NCI-H446 treated with DMSO at 0.1 percent for 48 hours (cell line): ENCODE results near the gene PLXNA4.
A peak's percentile ranks its signal among the peaks of the same experiment; 100 is the strongest.

Experiments
- DNase-seq: peaks from one replicate; lab custom pipeline; 2025; lab: John Stamatoyannopoulos, UW

PLXNA4 gene

DNA sequence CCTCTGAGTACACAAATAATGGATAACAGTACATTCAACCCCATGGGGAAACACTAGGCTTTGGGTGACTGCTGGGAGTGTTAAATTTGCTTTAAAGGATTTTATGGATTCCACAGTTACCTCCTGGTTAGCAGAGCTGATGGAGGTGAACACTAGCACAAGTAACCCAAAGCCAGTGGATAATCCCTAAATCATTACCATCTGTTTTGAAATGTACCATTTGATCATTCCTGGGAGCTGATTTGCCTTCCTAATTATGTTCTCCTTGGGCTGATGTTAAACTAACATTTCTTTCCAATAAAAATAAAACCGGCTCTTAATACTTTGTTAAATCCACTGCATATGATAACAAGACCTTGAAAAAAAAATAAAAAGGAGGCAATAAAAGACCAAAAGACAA lies 493.9 kb downstream of the PLXNA4 start:
- no peak for DNase-seq

DNA sequence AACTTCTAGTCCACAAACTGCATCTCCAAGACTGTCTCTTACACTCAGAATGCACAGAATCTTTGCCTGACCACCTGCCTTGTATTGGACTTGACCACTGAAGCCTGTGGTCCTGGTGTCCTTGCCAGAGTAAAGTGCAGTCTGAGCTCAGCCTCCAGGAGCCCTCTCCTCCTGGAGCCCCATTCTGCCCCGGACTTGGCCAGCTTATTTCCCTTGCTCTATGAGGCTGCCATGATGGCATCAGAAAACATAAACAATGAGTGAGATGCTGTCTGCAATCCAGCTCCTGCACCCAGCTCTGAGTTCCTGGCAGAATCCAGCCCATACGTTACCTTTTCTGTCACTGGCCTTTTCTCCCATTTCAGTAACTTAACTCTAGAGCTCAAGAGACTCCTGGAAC lies 494.6 kb downstream of the PLXNA4 start:
- DNase-seq = peak; percentile 17

DNA sequence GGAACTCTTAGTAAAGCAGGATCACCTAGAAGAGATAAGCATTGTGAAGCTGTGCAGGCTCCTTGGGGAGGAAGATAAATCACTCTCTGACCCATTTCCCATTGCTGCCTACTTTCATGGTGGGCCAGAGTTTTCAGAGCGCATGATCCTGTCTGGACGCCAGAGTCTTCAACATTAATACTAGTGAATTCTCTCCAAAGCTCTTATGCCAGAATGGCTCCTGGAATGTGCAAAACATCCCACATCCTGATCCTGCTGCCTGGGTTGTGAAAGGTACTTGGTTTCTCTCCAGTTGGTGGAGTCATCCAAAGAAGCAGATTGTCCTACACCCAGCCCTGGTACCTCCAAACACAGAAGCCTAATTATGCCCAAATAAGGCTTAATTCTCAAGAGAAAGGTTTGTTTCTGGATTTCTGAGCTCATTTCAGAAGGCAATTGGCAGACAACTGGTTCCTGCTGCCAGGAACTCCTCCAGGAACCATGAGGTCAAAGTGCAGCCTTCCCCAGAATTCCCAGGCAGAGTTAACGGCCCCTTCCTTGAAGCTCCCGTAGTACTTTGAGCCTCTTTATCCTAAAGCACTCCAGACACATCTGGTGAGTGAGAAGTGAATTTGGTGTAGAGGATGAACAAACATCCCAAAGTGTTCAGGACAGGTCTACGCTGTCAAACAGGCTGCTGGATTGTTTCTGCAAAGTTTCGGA lies 495.2 kb downstream of the PLXNA4 start:
- DNase-seq = peak; percentile 86

DNA sequence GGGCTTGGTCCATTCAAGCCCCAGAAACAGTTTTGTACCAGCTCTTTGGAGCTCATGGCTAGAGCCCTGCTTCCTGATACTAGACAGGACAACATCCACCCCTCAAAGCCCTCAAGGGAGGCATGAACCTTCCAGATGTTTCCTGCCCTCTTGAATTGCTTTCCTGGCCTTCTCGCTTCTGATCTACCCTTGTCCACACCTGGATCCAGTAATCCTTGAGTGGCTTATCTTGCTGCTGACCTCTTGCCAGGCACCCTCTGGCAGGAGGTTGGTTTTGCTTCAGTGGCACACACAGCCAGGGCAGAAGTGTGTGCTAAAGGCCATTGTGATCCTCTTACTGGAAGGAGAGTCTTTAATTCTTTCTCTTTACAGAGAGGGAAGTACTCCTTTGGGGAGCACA lies 495.8 kb downstream of the PLXNA4 start:
- no peak for DNase-seq

DNA sequence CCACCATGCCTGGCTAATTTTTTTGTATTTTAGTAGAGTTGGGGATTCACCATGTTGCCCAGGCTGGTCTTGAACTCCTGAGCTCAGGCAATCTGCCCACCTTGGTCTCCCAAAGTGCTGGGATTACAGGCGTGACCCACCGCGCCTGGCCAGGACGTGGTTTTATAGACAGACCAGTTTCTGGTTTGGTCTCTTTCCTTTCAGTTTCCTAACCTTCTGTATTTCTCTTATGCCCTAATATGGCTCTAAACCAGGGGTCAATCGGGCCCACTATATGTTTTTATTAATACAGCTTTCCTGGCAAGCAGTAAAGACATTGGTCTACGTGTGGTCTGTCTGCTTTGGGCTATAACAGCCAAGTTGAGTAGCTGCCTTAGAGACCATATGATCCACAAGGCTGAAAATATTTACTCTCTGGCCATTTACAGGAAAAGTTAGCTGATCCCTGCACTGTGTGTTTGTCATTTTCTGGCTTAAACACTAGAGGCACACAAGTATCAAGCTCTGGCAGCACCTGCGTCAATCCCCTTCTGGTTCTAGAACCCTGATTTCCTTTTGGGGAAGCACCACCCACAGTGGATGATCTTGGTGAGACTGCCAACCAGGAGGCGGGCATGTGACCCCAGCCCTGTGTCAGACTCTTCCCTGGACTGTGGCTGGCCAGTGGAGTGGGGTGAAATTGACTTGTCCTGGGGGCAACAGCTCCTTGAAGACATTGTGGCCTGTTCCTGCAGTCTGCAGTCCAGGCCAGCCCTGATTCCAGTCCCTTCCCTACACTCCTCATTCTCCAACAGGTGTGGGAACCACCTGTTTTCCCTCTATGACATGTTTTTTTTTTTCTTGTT lies 497.2 kb downstream of the PLXNA4 start:
- DNase-seq = no peak

DNA sequence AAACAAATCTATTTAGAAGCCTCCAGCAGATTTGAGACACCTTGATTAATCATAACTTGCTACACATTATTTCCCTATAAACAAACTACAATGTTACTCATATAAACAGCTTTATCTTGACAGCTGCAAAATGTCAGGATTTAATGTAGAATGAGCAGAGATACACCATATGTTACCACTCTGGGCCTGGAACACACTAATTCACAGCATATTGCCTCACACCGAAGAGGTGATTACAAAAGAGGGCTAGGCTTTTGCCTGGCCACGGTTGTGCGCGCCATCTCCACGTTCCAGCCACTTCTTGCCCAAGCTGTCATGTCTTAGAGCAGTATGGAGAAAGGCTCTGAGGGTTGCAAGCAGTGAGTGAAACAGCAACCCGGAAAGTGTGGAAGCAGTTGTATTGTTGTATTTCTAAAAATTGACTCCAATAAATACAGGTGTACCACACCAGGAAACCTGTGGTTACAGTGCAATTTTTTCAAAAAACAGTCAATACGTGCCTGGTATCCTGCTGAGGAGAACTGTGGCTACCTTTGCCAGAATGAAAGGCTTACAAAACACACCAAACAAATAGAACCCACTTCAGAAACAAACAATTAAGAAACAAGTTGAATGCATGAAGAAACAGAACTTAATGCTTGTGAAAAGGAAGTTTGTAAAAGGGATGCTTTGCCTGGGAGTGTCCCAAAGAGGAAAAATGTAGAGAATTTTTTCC lies 498.1 kb downstream of the PLXNA4 start:
- DNase-seq = no peak

DNA sequence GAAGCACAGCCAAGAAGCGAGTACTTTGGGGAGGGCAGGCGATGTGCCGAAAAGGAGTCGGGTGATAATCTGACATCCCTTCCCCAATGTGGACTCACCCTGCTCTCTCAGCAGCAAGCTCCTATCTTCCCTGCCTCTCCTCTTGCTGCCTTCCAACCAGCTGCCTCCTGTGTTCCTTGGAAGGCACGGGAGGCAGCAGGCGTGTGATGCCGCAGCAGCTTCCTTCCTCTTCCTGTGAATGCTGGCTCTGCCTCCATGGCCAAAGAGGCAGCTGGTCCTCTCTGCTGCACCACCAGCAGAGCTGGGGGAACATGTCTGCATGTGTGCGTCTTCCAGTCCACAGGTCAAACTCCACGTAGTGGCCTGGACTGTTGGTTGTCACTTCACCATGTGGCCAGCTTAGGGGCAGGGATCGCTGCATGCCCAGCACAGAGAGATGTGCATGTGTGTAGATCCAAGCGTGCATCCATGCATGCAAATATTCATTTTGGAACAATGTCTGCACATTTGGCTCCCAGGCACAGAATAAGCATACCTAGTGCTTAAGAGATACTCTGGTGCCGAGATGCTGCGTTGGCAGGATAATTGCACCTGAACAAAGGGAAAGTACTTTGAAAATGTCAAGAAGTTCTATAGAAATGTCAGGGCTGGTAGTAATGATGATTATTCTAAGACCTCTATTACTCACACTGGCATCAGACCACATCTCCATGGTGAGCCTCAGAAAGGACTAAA lies 499.8 kb downstream of the PLXNA4 start:
- peak; percentile 21 for DNase-seq

DNA sequence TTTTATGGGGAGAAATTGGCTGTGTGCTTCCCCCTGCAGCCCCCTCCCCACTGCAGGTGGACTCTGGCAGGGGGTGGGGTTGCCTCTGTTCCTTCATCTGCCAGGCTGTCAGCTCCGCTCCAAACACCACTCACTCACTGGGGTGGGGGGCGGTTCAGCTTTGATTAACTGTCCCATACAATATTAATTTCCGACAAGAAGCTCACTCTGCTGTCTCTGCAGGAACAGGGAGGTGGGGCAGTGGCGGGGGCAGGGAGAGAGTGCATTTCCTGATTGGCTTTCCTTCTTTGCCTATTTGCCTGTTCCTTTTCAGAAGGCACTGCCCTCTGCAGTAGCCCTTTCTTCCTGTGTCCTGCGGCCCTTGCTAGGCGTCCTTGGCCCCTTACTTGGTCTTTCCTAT lies 500.8 kb downstream of the PLXNA4 start:
- no peak for DNase-seq

DNA sequence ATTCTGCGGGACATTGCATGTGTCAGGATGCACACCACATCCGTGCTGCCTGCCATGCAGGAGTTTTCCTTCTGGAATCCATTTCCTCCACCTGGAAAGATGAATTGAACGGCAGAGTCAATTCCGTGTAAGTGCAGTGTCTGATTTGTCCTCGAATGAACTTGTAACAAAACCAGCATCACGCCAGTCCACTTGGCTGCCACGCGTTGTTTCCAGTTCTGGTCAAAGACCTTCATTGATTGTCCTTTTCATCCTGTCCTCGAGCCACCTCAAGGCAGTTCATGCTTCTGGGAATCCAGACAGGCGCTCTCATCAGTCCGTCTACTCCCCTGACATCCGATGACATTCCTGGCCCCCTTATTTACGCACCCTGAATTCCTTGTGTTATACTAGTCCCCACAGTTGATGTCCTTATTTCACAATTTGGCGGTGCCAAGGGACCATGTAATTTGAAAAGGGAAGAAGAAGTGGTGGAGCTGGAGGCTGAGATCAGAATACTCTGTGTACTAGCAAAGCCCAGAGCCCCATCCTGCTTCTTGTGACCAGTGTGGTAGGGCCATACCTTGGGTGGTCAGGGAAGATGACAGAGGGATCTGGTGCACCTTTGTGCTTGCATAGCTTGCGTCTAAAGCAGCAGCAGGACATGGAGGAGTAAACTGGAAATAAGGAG lies 502.2 kb downstream of the PLXNA4 start:
- no peak for DNase-seq
